Fibroblast of mammary gland (primary cell): ENCODE results near the gene LMTK3.

Experiments used
- DNase-seq: peaks from one replicate; pipeline ENCODE4 v3.0.0-alpha.2; 2010; ENCODE audit warnings: low read depth
- H3K4me3 ChIP-seq: 2 replicates; pipeline ENCODE4 v1.5.1; 2011; ENCODE audit warnings: low read depth, mild to moderate bottlenecking, low read length, moderate library complexity; ENCODE audit not compliant: control insufficient read depth
- CTCF ChIP-seq: conservative IDR thresholded peaks from 2 replicates; pipeline ENCODE4 v1.5.1; 2011; ENCODE audit warnings: low read depth, low read length, inconsistent platforms; ENCODE audit not compliant: control insufficient read depth, insufficient read depth

LMTK3 gene

GRCh38 chr19:48511800-48512503, at the start of gene LMTK3:
LMTK3 (minus strand) TSS chr19:48511835; CDS start chr19:48511576, 259 bp downstream.
- peak; percentile 21 for DNase-seq
- peak within 1 kb of the TSS; percentile 12 for H3K4me3 ChIP-seq
- no peak for TF ChIP-seq CTCF

- DNase-seq = no peak
- H3K4me3 ChIP-seq = no peak overlapping the region
- no peak for TF ChIP-seq CTCF
Measured at GRCh38 chr19:48561412-48561811, 49.8 kb upstream of the LMTK3 start.

- no peak overlapping the region for H3K4me3 ChIP-seq
- peak; percentile 2 for TF ChIP-seq CTCF
- DNase-seq = peak; percentile 18
Measured at GRCh38 chr19:48560095-48560530, 48.5 kb upstream of the LMTK3 start.

GRCh38 chr19:48558018-48558684, 46.5 kb upstream of the LMTK3 start:
- no peak for TF ChIP-seq CTCF
- peak; percentile 80 for DNase-seq
- no peak overlapping the region for H3K4me3 ChIP-seq

- TF ChIP-seq CTCF = no peak
- no peak for DNase-seq
Measured at GRCh38 chr19:48556825-48557224, 45.2 kb upstream of the LMTK3 start.

GRCh38 chr19:48556163-48556562, 44.5 kb upstream of the LMTK3 start:
- no peak for TF ChIP-seq CTCF
- DNase-seq = peak; percentile 71
- H3K4me3 ChIP-seq = no peak overlapping the region

More at GRCh38 chr19:48556825-48557224, 45.2 kb upstream of the LMTK3 start:
- H3K4me3 ChIP-seq = no peak overlapping the region
